Measurements from ENCODE around the gene TBL1Y.

GRCh38 chrY:6907591-6907990, 2.9 kb upstream of the TBL1Y start:
- TF ChIP-seq GATA2 (IDR thresholded peaks at IDR 0.05; ENCODE audit: low read depth, low read length), result no peak
- TF ChIP-seq GATA3 (IDR thresholded peaks at IDR 0.05; ENCODE audit: low read depth, low read length), result no peak
